CD14-positive monocyte (primary cell): ENCODE measurements around the gene CALHM2. TPM values are rescaled to one million over a fixed set of nuclear protein-coding genes. Genes with fewer than 3 reads are reported as not detected.

Source experiments
- DNase-seq, 3 donors: peaks; one replicate each; pipeline ENCODE4 v3.0.0-alpha.2; 2011 to 2022
- H2AFZ ChIP-seq: 2 replicates; pipeline ENCODE4 v1.6.0; 2012; ENCODE audit warnings: mild to moderate bottlenecking, low read depth, low read length, inconsistent platforms; ENCODE audit not compliant: insufficient read depth, poor library complexity, severe bottlenecking
- H3K27ac ChIP-seq, 2 donors: 1 replicate in 1 of 2; 2 replicates in 1 of 2; pipeline ENCODE4 v1.5.1; 2012 to 2013; ENCODE audit warnings: low read length in 2 of 2, control low read depth in 1 of 2, inconsistent platforms in 1 of 2, low read depth in 1 of 2, mild to moderate bottlenecking in 1 of 2
- H3K27me3 ChIP-seq, 2 donors: one replicate each; pipeline versions ENCODE4 v1.6.0 to v1.6.1; 2011 to 2013; ENCODE audit warnings: low read length in 2 of 2; ENCODE audit not compliant: control insufficient read depth in 2 of 2, insufficient read depth in 2 of 2
- H3K36me3 ChIP-seq, 2 donors: replicated peaks in 1 of 2; 1 replicate in 1 of 2; 2 replicates in 1 of 2; pipeline versions ENCODE4 v1.5.1 to v1.6.1; 2012 to 2013; ENCODE audit warnings: low read length in 2 of 2, control low read depth in 1 of 2, inconsistent platforms in 1 of 2, mild to moderate bottlenecking in 1 of 2; ENCODE audit not compliant: insufficient read depth in 2 of 2, control insufficient read depth in 1 of 2
- H3K4me1 ChIP-seq, 2 donors: 1 replicate in 1 of 2; 2 replicates in 1 of 2; pipeline versions ENCODE4 v1.5.1 to v1.6.1; 2012 to 2013; ENCODE audit warnings: low read length in 2 of 2, control low read depth in 1 of 2, inconsistent platforms in 1 of 2, mild to moderate bottlenecking in 1 of 2, moderate library complexity in 1 of 2; ENCODE audit not compliant: insufficient read depth in 2 of 2, control insufficient read depth in 1 of 2
- H3K4me2 ChIP-seq: replicated peaks from 2 replicates; pipeline ENCODE3; 2012; ENCODE audit warnings: low read length, moderate library complexity, mild to moderate bottlenecking; ENCODE audit not compliant: poor library complexity, severe bottlenecking; ENCODE audit errors: extremely low read depth
- H3K4me3 ChIP-seq, 3 experiments: fragments of 200-600 bp in 1 of 3; sonication (generic) in 1 of 3; replicated peaks in 1 of 3; 1 replicate in 2 of 3; 2 replicates in 1 of 3; pipeline ENCODE4 v1.5.1; 2011 to 2013; ENCODE audit warnings: low read length in 3 of 3, mild to moderate bottlenecking in 3 of 3, control low read depth in 2 of 3, low read depth in 2 of 3, inconsistent platforms in 1 of 3, moderate library complexity in 1 of 3
- H3K79me2 ChIP-seq: 2 replicates; pipeline ENCODE4 v1.6.0; 2012; ENCODE audit warnings: mild to moderate bottlenecking, control low read depth, inconsistent platforms, low read length, moderate library complexity; ENCODE audit not compliant: insufficient read depth
- H3K9ac ChIP-seq: 2 replicates; pipeline ENCODE4 v1.6.0; 2017; ENCODE audit warnings: low read length, mild to moderate bottlenecking; ENCODE audit not compliant: insufficient read depth, poor library complexity, severe bottlenecking
- H3K9me3 ChIP-seq, 2 donors: replicated peaks in 1 of 2; 1 replicate in 1 of 2; 2 replicates in 1 of 2; pipeline versions ENCODE4 v1.5.1 to v1.6.1; 2012 to 2013; ENCODE audit warnings: low read length in 2 of 2, control low read depth in 1 of 2; ENCODE audit not compliant: control insufficient read depth in 1 of 2, insufficient read depth in 1 of 2
- H4K20me1 ChIP-seq: 2 replicates; pipeline ENCODE4 v1.6.0; 2012; ENCODE audit warnings: mild to moderate bottlenecking, low read length, control low read depth, moderate library complexity; ENCODE audit not compliant: insufficient read depth
- H3K27ac Mint-ChIP-seq, 7 donors: one replicate each; pipeline ENCODE4 v1.8.0; 2020; ENCODE audit warnings: mild to moderate bottlenecking in 7 of 7, mixed read lengths in 7 of 7, moderate library complexity in 6 of 7, inconsistent platforms in 2 of 7
- H3K27me3 Mint-ChIP-seq, 3 donors: one replicate each; pipeline ENCODE4 v1.8.0; 2021 to 2022; ENCODE audit warnings: low read depth in 3 of 3, mild to moderate bottlenecking in 3 of 3, mixed read lengths in 3 of 3, moderate library complexity in 3 of 3, inconsistent platforms in 1 of 3
- H3K36me3 Mint-ChIP-seq, 2 donors: one replicate each; pipeline ENCODE4 v1.8.0; 2020; ENCODE audit warnings: mixed read lengths in 2 of 2, inconsistent platforms in 1 of 2, mild to moderate bottlenecking in 1 of 2
- H3K4me1 Mint-ChIP-seq: one replicate; pipeline ENCODE4 v1.8.0; 2020; ENCODE audit warnings: mild to moderate bottlenecking, mixed read lengths
- H3K4me3 Mint-ChIP-seq, 2 donors: one replicate each; pipeline ENCODE4 v1.8.0; 2020; ENCODE audit warnings: mild to moderate bottlenecking in 2 of 2, mixed read lengths in 2 of 2, moderate library complexity in 1 of 2
- H3K9me3 Mint-ChIP-seq, 7 donors: one replicate each; pipeline ENCODE4 v1.8.0; 2020 to 2022; ENCODE audit warnings: mixed read lengths in 7 of 7, mild to moderate bottlenecking in 6 of 7, moderate library complexity in 6 of 7, inconsistent platforms in 2 of 7
- CTCF ChIP-seq: fragments of 200-600 bp; IDR thresholded peaks from one replicate; pipeline ENCODE4 v1.8.0; 2022; ENCODE audit warnings: antibody characterized with exemption, mild to moderate bottlenecking
- whole genome bisulfite sequencing: methylation state at CpG from one replicate; pipeline ENCODE4 v1.1.5; 2013; ENCODE audit warnings: missing lambda C conversion rate; ENCODE audit not compliant: insufficient coverage; 5-methylcytosine and 5-hydroxymethylcytosine counted together
- intact Hi-C, 2 donors: fragments of 100-400 bp; cut with micrococcal nuclease; formaldehyde crosslinking; loops; one replicate each; pipeline versions ENCODE4 v1.15.0 to v1.15.1; 2023
- polyA plus RNA-seq, 3 donors: library from polyadenylated mRNA; depleted of rRNA in 1 of 3; unstranded in 2 of 3; stranded (reverse) in 1 of 3; fragments of 300-500 nt in 2 of 3; fragments of >200 nt in 1 of 3; fragmentation: Illumina TruSeq in 2 of 3; gene quantifications; 1 replicate in 2 of 3; 2 replicates in 1 of 3; pipeline ENCODE4 v1.2.3, GENCODE V29; 2012 to 2021

CALHM2 gene
- polyA plus RNA-seq, 3 donors = 48.4 to 80.7 (median 66.5) TPM

DNA sequence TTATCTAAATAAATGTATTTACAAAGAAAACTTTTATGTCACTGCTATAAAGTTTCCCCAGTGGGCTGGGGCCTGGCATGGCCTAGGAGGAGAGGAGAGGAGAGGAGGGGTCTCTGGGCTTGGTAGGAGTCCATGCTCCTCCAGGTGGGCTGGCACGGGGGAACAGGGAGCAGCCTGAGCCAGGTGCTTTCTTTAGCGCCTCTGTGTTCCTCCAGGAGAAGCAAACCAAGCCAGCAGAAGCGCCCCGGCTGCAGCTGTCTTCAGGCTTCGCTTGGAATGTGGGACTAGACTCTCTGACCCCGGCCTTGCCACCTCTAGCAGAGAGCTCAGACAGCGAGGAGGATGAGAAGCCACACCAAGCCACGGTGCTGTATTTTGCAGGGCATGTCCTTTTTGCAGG is 10.6 kb downstream of the CALHM2 start:
- Histone ChIP-seq H3K4me2 (no peak overlapping the region), H3K9me3 (no peaks in the 10 kb centered on the region), H4K20me1 (peaks cover 51% of the 10 kb centered on the region), H3K36me3 (peaks cover 83 to 98% of the 10 kb centered on the region in 2 donors), H3K9ac (no peak overlapping the region), H3K4me3 (no peak overlapping the region), H2AFZ (no peak overlapping the region), H3K27me3 (no peaks in the 10 kb centered on the region), H3K4me1 (no peaks in the 10 kb centered on the region), H3K27ac (peak overlapping the region in 1 of 2 donors; percentile 24), H3K79me2 (peaks cover 6% of the 10 kb centered on the region)
- H3K4me3 Mint-ChIP-seq = no peak overlapping the region
- H3K27me3 Mint-ChIP-seq = peaks cover 0 to 2% (median 0%) of the 10 kb centered on the region in 3 donors
- H3K36me3 Mint-ChIP-seq = peaks cover 89 to 94% of the 10 kb centered on the region in 2 donors
- intact Hi-C loops = no loop called here
- peak overlapping the region in 3 of 7 donors; percentile 4 to 66 (median 57) for H3K27ac Mint-ChIP-seq
- H3K9me3 Mint-ChIP-seq = no peaks in the 10 kb centered on the region
- no peak for DNase-seq
- H3K4me1 Mint-ChIP-seq = peaks cover 12% of the 10 kb centered on the region
- TF ChIP-seq CTCF = no peak
- 97% methylated on average over 8 of the region's 8 CpGs for WGBS

- H3K27me3 ChIP-seq = no peaks in the 10 kb centered on the region
- DNase-seq = no peak
- H3K4me3 ChIP-seq = no peak overlapping the region
- Mint-ChIP-seq H3K27ac (peak overlapping the region in 1 of 7 donors; percentile 60), H3K36me3 (peaks cover 89 to 94% of the 10 kb centered on the region in 2 donors), H3K27me3 (peaks cover 0 to 2% (median 0%) of the 10 kb centered on the region in 3 donors), H3K4me3 (no peak overlapping the region), H3K4me1 (peaks cover 10% of the 10 kb centered on the region), H3K9me3 (no peaks in the 10 kb centered on the region)
- no peaks in the 10 kb centered on the region for H3K9me3 ChIP-seq
- no peaks in the 10 kb centered on the region for H3K4me1 ChIP-seq
- H3K36me3 ChIP-seq = peaks cover 83 to 98% of the 10 kb centered on the region in 2 donors
- WGBS = no CpG with 5 or more reads among the region's 8 CpGs
- H3K4me2 ChIP-seq = no peak overlapping the region
- H3K9ac ChIP-seq = no peak overlapping the region
- H3K27ac ChIP-seq = no peak overlapping the region
- no peak for TF ChIP-seq CTCF
- no peak overlapping the region for H2AFZ ChIP-seq
- peaks cover 2% of the 10 kb centered on the region for H3K79me2 ChIP-seq
- intact Hi-C loops = no loop called here
- H4K20me1 ChIP-seq = peaks cover 47% of the 10 kb centered on the region
Measured at GRCh38 chr10:103441206-103441605, 11.0 kb downstream of the CALHM2 start.
